Esophagus squamous epithelium (tissue), 4 donors: ENCODE measurements around the gene ZNRF1.

Experiments used
- CTCF ChIP-seq, 6 experiments: fragments of 450-650 bp in 4 of 6; fragments of 200-600 bp in 2 of 6; sonication (generic) in 2 of 6; IDR thresholded peaks; one replicate each; pipeline ENCODE4 v1.5.1; 2016 to 2019; ENCODE audit warnings: antibody characterized with exemption in 6 of 6, mild to moderate bottlenecking in 4 of 6, moderate library complexity in 4 of 6
- POLR2A ChIP-seq, 4 donors: fragments of 450-650 bp; IDR thresholded peaks; one replicate each; pipeline ENCODE4 v1.6.1; 2017; ENCODE audit warnings: antibody characterized with exemption in 4 of 4, mild to moderate bottlenecking in 4 of 4, moderate library complexity in 3 of 4

- no peak for TF ChIP-seq CTCF (IDR thresholded peaks at IDR 0.05)
- TF ChIP-seq POLR2A (IDR thresholded peaks at IDR 0.05), result no peak
These were observed 140.7 kb downstream of the ZNRF1 start for GRCh38 chr16:75139498-75139897.
